ENCODE results near the gene SAMSN1. TPM values are rescaled to one million over a fixed set of nuclear protein-coding genes. Genes with fewer than 3 reads are reported as not detected.

SAMSN1 gene
- total and polyA plus RNA-seq, 2 experiments from 2014 or later, result 0.82 to 1.7 TPM

DNA sequence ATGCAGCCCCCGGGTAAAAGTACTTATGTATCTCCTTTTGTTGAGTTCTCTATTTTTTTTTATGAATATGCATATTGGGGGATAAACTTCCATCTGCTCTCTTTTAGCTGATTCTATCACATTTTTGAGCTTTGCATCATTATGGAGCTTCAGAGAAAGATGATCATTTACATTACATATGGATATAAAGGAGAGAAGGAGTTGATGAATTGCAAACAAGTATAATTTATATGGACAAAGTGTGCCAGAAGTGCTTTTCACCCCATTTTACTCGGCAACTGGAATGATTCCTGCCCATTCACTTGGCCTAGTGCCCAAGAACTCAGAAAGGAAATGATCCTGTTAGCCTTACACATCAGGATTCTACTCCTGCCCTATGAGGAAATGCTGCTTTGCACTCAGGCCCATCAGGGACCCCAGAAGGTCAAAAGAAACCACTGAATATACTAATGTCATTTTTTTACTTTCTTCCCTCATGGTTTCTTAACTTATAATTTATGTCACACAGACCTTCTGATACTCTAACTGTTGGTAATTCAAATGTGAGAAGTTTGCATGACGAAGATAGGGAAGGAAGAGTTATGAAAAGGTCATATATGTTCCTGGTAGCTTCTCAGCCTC is 65.6 kb downstream of the SAMSN1 start:
- H3K9me2 ChIP-seq (replicated peaks; ENCODE audit: insufficient read depth), result no peaks in the 10 kb centered on the region
- no peaks in the 10 kb centered on the region for H4K20me1 ChIP-seq (ENCODE audit: insufficient read depth, poor library complexity, severe bottlenecking)
- H3K36me3 ChIP-seq (replicated peaks; ENCODE audit: insufficient read depth, low read depth), result no peaks in the 10 kb centered on the region
- WGBS (ENCODE audit: low lambda C conversion rate, missing lambda C conversion rate), result 81% methylated on average over 3 of the region's 3 CpGs
- H3K4me3 ChIP-seq, result no peak overlapping the region
- H2AFZ ChIP-seq, result no peak overlapping the region
- DNase-seq (ENCODE audit: low spot score), result no peak
- H3K27ac ChIP-seq, result no peak overlapping the region
- no peak overlapping the region for H3K4me2 ChIP-seq
- no peaks in the 10 kb centered on the region for H3K4me1 ChIP-seq (ENCODE audit: insufficient read depth)
- H3K27me3 ChIP-seq, result no peaks in the 10 kb centered on the region
- no peaks in the 10 kb centered on the region for H3K79me2 ChIP-seq
- TF ChIP-seq, protein P1, sequence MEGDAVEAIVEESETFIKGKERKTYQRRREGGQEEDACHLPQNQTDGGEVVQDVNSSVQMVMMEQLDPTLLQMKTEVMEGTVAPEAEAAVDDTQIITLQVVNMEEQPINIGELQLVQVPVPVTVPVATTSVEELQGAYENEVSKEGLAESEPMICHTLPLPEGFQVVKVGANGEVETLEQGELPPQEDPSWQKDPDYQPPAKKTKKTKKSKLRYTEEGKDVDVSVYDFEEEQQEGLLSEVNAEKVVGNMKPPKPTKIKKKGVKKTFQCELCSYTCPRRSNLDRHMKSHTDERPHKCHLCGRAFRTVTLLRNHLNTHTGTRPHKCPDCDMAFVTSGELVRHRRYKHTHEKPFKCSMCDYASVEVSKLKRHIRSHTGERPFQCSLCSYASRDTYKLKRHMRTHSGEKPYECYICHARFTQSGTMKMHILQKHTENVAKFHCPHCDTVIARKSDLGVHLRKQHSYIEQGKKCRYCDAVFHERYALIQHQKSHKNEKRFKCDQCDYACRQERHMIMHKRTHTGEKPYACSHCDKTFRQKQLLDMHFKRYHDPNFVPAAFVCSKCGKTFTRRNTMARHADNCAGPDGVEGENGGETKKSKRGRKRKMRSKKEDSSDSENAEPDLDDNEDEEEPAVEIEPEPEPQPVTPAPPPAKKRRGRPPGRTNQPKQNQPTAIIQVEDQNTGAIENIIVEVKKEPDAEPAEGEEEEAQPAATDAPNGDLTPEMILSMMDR (IDR thresholded peaks at IDR 0.05; ENCODE audit: poor library complexity), result no peak
- no peak for TF ChIP-seq EZH2 (IDR thresholded peaks at IDR 0.05; ENCODE audit: borderline replicate concordance)
- TF ChIP-seq EZH2phosphoT487 (IDR thresholded peaks at IDR 0.05; ENCODE audit: low read depth, severe bottlenecking, unreplicated experiment), result no peak
- no peaks in the 10 kb centered on the region for H3K9me3 ChIP-seq (ENCODE audit: low read depth)

DNA sequence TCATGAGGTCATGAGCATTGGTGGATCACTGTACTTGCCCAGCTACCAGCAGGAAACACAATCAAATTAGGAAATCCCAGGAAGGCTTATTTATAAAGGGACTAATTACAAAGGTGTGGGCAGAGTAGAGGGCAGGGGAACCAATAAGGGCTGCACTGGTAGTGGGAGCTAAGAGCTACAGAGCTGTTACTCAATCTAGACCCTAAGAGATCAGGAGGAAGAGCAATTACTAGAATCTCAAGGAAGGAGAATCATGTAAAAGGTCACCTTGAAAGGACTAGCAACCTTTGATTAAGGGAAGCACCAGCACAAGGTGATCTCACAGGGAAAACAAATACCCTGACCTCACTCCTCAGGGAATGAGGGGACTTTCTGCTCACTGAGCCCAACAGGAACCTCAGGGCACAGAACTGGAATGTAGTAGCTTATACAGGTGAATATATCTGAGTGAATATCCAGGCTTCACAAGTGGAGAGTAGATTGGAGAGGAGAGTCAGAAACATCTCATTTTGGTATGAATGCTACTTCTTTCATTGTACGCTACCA is 66.8 kb downstream of the SAMSN1 start:
- no peaks in the 10 kb centered on the region for H4K20me1 ChIP-seq (ENCODE audit: insufficient read depth, poor library complexity, severe bottlenecking)
- no peaks in the 10 kb centered on the region for H3K27me3 ChIP-seq
- H3K9me2 ChIP-seq (replicated peaks; ENCODE audit: insufficient read depth), result no peaks in the 10 kb centered on the region
- H3K4me1 ChIP-seq (ENCODE audit: insufficient read depth), result no peaks in the 10 kb centered on the region
- H3K27ac ChIP-seq, result no peak overlapping the region
- WGBS (ENCODE audit: low lambda C conversion rate, missing lambda C conversion rate), result 100% methylated on average over 1 of the region's 1 CpG
- TF ChIP-seq, protein P1 (IDR thresholded peaks at IDR 0.05; ENCODE audit: poor library complexity), result no peak
- TF ChIP-seq EZH2phosphoT487 (IDR thresholded peaks at IDR 0.05; ENCODE audit: low read depth, severe bottlenecking, unreplicated experiment) (no peak), EZH2 (IDR thresholded peaks at IDR 0.05; ENCODE audit: borderline replicate concordance) (no peak)
- no peak overlapping the region for H3K4me3 ChIP-seq
- peak; percentile 5 for DNase-seq (ENCODE audit: low spot score)
- no peaks in the 10 kb centered on the region for H3K36me3 ChIP-seq (replicated peaks; ENCODE audit: insufficient read depth, low read depth)
- H2AFZ ChIP-seq, result no peak overlapping the region
- H3K4me2 ChIP-seq, result no peak overlapping the region
- no peaks in the 10 kb centered on the region for H3K9me3 ChIP-seq (ENCODE audit: low read depth)
- no peaks in the 10 kb centered on the region for H3K79me2 ChIP-seq

DNA sequence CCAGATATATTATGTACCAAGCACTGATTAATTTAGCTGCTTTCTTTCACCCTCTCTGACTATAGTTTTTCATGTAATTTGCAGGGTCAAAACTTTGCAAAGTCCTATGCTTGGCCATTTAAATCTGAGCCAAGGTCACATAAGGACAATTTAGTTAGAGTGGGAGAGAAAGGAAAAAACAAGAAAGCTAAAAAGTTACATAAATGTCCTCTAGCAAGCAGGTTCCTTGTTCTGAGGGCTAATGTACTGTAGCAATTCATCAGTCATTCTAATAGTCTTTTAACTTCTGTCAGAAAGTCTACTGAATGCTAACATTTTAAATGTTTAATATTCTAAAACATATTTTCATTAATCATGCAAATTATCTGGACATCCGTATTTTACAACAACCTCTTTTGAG is 68.3 kb downstream of the SAMSN1 start:
- TF ChIP-seq, protein P1 (IDR thresholded peaks at IDR 0.05; ENCODE audit: poor library complexity), result no peak
- TF ChIP-seq EZH2 (IDR thresholded peaks at IDR 0.05; ENCODE audit: borderline replicate concordance), result no peak
- no peak for TF ChIP-seq EZH2phosphoT487 (IDR thresholded peaks at IDR 0.05; ENCODE audit: low read depth, severe bottlenecking, unreplicated experiment)
- Histone ChIP-seq H3K4me1 (ENCODE audit: insufficient read depth) (no peaks in the 10 kb centered on the region), H3K9me2 (replicated peaks; ENCODE audit: insufficient read depth) (no peaks in the 10 kb centered on the region), H3K4me2 (no peak overlapping the region), H2AFZ (no peak overlapping the region), H3K36me3 (replicated peaks; ENCODE audit: insufficient read depth, low read depth) (no peaks in the 10 kb centered on the region), H3K4me3 (no peak overlapping the region), H3K79me2 (no peaks in the 10 kb centered on the region), H4K20me1 (ENCODE audit: insufficient read depth, poor library complexity, severe bottlenecking) (no peaks in the 10 kb centered on the region), H3K27me3 (no peaks in the 10 kb centered on the region), H3K27ac (no peak overlapping the region), H3K9me3 (ENCODE audit: low read depth) (no peaks in the 10 kb centered on the region)
- 93% methylated on average over 1 of the region's 1 CpG for WGBS (ENCODE audit: low lambda C conversion rate, missing lambda C conversion rate)
- no peak for DNase-seq (ENCODE audit: low spot score)
